NCI-H82 treated with DMSO at 0.1 percent for 48 hours (cell line): ENCODE results near the gene DPY30.

ENCODE experiments used
- DNase-seq: peaks from one replicate; lab custom pipeline; 2025; ENCODE audit not compliant: unreplicated experiment; lab: John Stamatoyannopoulos, UW

The DPY30 gene

GRCh38 chr2:31979018-31979417, 60.6 kb downstream of the DPY30 start:
- DNase-seq: no peak

DNA sequence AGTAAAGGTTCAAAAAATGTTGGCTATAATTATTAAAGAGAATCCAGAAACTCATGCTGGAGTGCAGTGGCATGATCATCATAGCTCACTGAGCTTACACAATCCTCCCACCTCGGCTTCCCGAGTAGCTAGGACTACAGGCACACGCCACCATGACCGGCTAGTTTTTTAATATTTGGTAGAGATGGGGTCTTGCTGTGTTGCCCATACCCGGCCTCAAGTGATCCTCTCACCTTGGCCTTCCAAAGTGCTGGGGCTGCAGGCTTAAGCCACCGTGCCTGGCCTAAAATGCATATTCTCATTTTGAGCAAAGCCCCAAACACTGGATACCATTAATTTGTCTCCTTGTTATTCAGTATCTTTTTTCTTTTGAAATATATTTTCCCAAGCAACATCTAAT, 61.2 kb downstream of the DPY30 start:
- no peak for DNase-seq
